HEK293 (cell line): ENCODE results near the gene NAGLU.
"Not testable (repeated sequence)": the region's sequence is repeated elsewhere in the genome, so short reads cannot be mapped to it uniquely, and the experiment has no call there.

Experiments
- CTCF ChIA-PET: fragments of 350-600 bp; formaldehyde crosslinking; extraction: SDS; loops from one replicate; lab custom pipeline; 2021; ENCODE audit warnings: antibody characterized with exemption; lab: Yijun Ruan, JAX
- POLR2A ChIA-PET: fragments of 300-600 bp; formaldehyde crosslinking; extraction: SDS; loops from one replicate; lab custom pipeline; 2020; ENCODE audit warnings: antibody characterized with exemption, inconsistent platforms; lab: Yijun Ruan, JAX
- H3K27ac ChIP-seq: fragments of 200-500 bp; sonication (Bioruptor generic); 2 replicates; pipeline ENCODE4 v1.5.1; 2014; ENCODE audit warnings: low read depth, low read length, control low read depth, inconsistent platforms; ENCODE audit errors: extremely low read depth
- H3K36me3 ChIP-seq, 2 experiments: fragments of 200-500 bp in 1 of 2; sonication (Bioruptor generic) in 1 of 2; 1 replicate in 1 of 2; 2 replicates in 1 of 2; pipeline ENCODE4 v1.5.1; 2014 to 2017; ENCODE audit warnings: inconsistent platforms in 2 of 2, low read length in 2 of 2; ENCODE audit not compliant: control insufficient read depth in 2 of 2, insufficient read depth in 1 of 2
- H3K4me1 ChIP-seq: fragments of 200-500 bp; sonication (Bioruptor generic); 2 replicates; pipeline ENCODE4 v1.5.1; 2014; ENCODE audit warnings: mild to moderate bottlenecking, low read length, inconsistent platforms; ENCODE audit not compliant: control insufficient read depth, insufficient read depth
- H3K4me3 ChIP-seq: 2 replicates; pipeline ENCODE4 v1.5.1; 2011; ENCODE audit warnings: low read depth, mild to moderate bottlenecking, control low read depth, low read length, moderate library complexity
- H3K9me3 ChIP-seq: fragments of 200-500 bp; sonication (Bioruptor generic); 2 replicates; pipeline ENCODE4 v1.5.1; 2014; ENCODE audit warnings: low read depth, low read length, inconsistent platforms; ENCODE audit not compliant: control insufficient read depth, insufficient read depth
- GLIS2 ChIP-seq: fragments of 450-650 bp; formaldehyde crosslinking; IDR thresholded peaks from 2 replicates; pipeline ENCODE4 v1.5.1; 2016; ENCODE audit warnings: missing biosample characterization, missing genetic modification characterization
- HOXC10 ChIP-seq: sonication (generic); formaldehyde crosslinking; IDR thresholded peaks from 2 replicates; pipeline ENCODE4 v1.8.1; 2023; ENCODE audit warnings: mild to moderate bottlenecking, missing genetic modification reagents
- KLF16 ChIP-seq: fragments of 450-650 bp; formaldehyde crosslinking; IDR thresholded peaks from 2 replicates; pipeline ENCODE4 v1.5.1; 2017; ENCODE audit warnings: missing biosample characterization, missing genetic modification characterization
- MEIS1 ChIP-seq: sonication (generic); formaldehyde crosslinking; IDR thresholded peaks from 2 replicates; pipeline ENCODE4 v1.8.1; 2022; ENCODE audit warnings: missing genetic modification reagents, mild to moderate bottlenecking, borderline replicate concordance
- SP3 ChIP-seq: fragments of 450-650 bp; formaldehyde crosslinking; IDR thresholded peaks from 2 replicates; pipeline ENCODE4 v1.5.1; 2016; ENCODE audit warnings: missing biosample characterization, missing genetic modification characterization
- SP7 ChIP-seq: fragments of 450-650 bp; formaldehyde crosslinking; IDR thresholded peaks from 2 replicates; pipeline ENCODE4 v1.5.1; 2016; ENCODE audit warnings: missing biosample characterization, missing genetic modification characterization
- ZBTB8A ChIP-seq: fragments of 450-650 bp; formaldehyde crosslinking; IDR thresholded peaks from 2 replicates; pipeline ENCODE4 v1.5.1; 2016; ENCODE audit warnings: missing biosample characterization, missing genetic modification characterization
- ZEB2 ChIP-seq: fragments of 450-650 bp; formaldehyde crosslinking; IDR thresholded peaks from 2 replicates; pipeline ENCODE4 v1.5.1; 2016; ENCODE audit warnings: missing biosample characterization, missing genetic modification characterization
- ZFHX2 ChIP-seq: fragments of 450-650 bp; formaldehyde crosslinking; conservative IDR thresholded peaks from 2 replicates; pipeline ENCODE4 v1.5.1; 2016; ENCODE audit warnings: missing biosample characterization, missing genetic modification characterization
- ZNF121 ChIP-seq: fragments of 450-650 bp; formaldehyde crosslinking; IDR thresholded peaks from 2 replicates; pipeline ENCODE4 v1.5.1; 2016; ENCODE audit warnings: missing biosample characterization, missing genetic modification characterization
- ZNF16 ChIP-seq: fragments of 450-650 bp; formaldehyde crosslinking; IDR thresholded peaks from 2 replicates; pipeline ENCODE4 v1.5.1; 2016; ENCODE audit warnings: low read depth, missing biosample characterization, missing genetic modification characterization
- ZNF202 ChIP-seq: fragments of 450-650 bp; formaldehyde crosslinking; IDR thresholded peaks from 2 replicates; pipeline ENCODE4 v1.5.1; 2016; ENCODE audit warnings: missing biosample characterization, missing genetic modification characterization, borderline replicate concordance
- ZNF302 ChIP-seq: fragments of 450-650 bp; formaldehyde crosslinking; IDR thresholded peaks from 2 replicates; pipeline ENCODE4 v1.5.1; 2016; ENCODE audit warnings: missing biosample characterization, missing genetic modification characterization, low read depth
- ZNF514 ChIP-seq: fragments of 450-650 bp; formaldehyde crosslinking; IDR thresholded peaks from 2 replicates; pipeline ENCODE4 v1.5.1; 2016; ENCODE audit warnings: missing biosample characterization, missing genetic modification characterization
- ZNF529 ChIP-seq: fragments of 450-650 bp; formaldehyde crosslinking; IDR thresholded peaks from 2 replicates; pipeline ENCODE4 v1.5.1; 2017; ENCODE audit warnings: missing genetic modification characterization, missing biosample characterization; ENCODE audit not compliant: insufficient replicate concordance
- ZNF549 ChIP-seq: fragments of 450-650 bp; IDR thresholded peaks from 2 replicates; pipeline ENCODE4 v1.5.1; 2018; ENCODE audit warnings: missing biosample characterization, missing genetic modification characterization, mild to moderate bottlenecking, inconsistent platforms, moderate library complexity
- ZNF626 ChIP-seq: fragments of 450-650 bp; sonication (Bioruptor Pico); formaldehyde crosslinking; IDR thresholded peaks from 2 replicates; pipeline ENCODE4 v1.5.1; 2018; ENCODE audit warnings: missing biosample characterization, missing genetic modification characterization, inconsistent platforms
- ZNF658 ChIP-seq: fragments of 450-650 bp; formaldehyde crosslinking; IDR thresholded peaks from 2 replicates; pipeline ENCODE4; 2016; ENCODE audit warnings: missing biosample characterization, missing genetic modification characterization
- TF ChIP-seq, protein P1 (sequence below): fragments of 450-650 bp; formaldehyde crosslinking; IDR thresholded peaks from 2 replicates; pipeline ENCODE4 v1.5.1; 2016; ENCODE audit warnings: missing biosample characterization, missing genetic modification characterization
- TF ChIP-seq, protein P2 (sequence below): fragments of 450-650 bp; formaldehyde crosslinking; IDR thresholded peaks from 2 replicates; pipeline ENCODE4 v1.5.1; 2016; ENCODE audit warnings: missing biosample characterization, missing genetic modification characterization
- TF ChIP-seq, protein P3 (sequence below): fragments of 450-650 bp; formaldehyde crosslinking; IDR thresholded peaks from 2 replicates; pipeline ENCODE4 v1.5.1; 2016; ENCODE audit warnings: missing biosample characterization, missing genetic modification characterization

NAGLU gene

DNA sequence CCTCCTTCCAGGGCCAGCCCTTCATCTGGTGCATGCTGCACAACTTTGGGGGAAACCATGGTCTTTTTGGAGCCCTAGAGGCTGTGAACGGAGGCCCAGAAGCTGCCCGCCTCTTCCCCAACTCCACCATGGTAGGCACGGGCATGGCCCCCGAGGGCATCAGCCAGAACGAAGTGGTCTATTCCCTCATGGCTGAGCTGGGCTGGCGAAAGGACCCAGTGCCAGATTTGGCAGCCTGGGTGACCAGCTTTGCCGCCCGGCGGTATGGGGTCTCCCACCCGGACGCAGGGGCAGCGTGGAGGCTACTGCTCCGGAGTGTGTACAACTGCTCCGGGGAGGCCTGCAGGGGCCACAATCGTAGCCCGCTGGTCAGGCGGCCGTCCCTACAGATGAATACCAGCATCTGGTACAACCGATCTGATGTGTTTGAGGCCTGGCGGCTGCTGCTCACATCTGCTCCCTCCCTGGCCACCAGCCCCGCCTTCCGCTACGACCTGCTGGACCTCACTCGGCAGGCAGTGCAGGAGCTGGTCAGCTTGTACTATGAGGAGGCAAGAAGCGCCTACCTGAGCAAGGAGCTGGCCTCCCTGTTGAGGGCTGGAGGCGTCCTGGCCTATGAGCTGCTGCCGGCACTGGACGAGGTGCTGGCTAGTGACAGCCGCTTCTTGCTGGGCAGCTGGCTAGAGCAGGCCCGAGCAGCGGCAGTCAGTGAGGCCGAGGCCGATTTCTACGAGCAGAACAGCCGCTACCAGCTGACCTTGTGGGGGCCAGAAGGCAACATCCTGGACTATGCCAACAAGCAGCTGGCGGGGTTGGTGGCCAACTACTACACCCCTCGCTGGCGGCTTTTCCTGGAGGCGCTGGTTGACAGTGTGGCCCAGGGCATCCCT lies 7.4 kb downstream of the NAGLU start:
- Histone ChIP-seq H3K27ac (no peak overlapping the region), H3K4me1 (no peaks in the 10 kb centered on the region), H3K36me3 (peaks cover 20 to 51% of the 10 kb centered on the region in 2 experiments; a peak in 2 of 3 replicates), H3K4me3 (no peak overlapping the region), H3K9me3 (no peaks in the 10 kb centered on the region)
- TF ChIP-seq GLIS2 (tag by site-specific recombination) (no peak), ZNF16 (tag by site-specific recombination) (no peak), ZNF658 (tag by site-specific recombination) (no peak), KLF16 (tag by site-specific recombination) (no peak), MEIS1 (no peak), ZNF529 (tag by site-specific recombination) (no peak)
- TF ChIP-seq, protein P1, sequence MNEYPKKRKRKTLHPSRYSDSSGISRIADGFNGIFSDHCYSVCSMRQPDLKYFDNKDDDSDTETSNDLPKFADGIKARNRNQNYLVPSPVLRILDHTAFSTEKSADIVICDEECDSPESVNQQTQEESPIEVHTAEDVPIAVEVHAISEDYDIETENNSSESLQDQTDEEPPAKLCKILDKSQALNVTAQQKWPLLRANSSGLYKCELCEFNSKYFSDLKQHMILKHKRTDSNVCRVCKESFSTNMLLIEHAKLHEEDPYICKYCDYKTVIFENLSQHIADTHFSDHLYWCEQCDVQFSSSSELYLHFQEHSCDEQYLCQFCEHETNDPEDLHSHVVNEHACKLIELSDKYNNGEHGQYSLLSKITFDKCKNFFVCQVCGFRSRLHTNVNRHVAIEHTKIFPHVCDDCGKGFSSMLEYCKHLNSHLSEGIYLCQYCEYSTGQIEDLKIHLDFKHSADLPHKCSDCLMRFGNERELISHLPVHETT (tag by site-specific recombination), result no peak
- TF ChIP-seq, protein P2, sequence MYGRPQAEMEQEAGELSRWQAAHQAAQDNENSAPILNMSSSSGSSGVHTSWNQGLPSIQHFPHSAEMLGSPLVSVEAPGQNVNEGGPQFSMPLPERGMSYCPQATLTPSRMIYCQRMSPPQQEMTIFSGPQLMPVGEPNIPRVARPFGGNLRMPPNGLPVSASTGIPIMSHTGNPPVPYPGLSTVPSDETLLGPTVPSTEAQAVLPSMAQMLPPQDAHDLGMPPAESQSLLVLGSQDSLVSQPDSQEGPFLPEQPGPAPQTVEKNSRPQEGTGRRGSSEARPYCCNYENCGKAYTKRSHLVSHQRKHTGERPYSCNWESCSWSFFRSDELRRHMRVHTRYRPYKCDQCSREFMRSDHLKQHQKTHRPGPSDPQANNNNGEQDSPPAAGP (tag by site-specific recombination), result no peak
- ChIA-PET CTCF (interaction anchor here (1.5 kb wide), 1 partner anchor 11 kb away, joined by 3 read pairs; no protein-coding TSS in a partner anchor), POLR2A (interaction anchor here (0.8 to 1.1 kb wide), 2 partner anchors 13 to 16 kb away, joined by 3 to 5 read pairs; no protein-coding TSS in a partner anchor)

DNA sequence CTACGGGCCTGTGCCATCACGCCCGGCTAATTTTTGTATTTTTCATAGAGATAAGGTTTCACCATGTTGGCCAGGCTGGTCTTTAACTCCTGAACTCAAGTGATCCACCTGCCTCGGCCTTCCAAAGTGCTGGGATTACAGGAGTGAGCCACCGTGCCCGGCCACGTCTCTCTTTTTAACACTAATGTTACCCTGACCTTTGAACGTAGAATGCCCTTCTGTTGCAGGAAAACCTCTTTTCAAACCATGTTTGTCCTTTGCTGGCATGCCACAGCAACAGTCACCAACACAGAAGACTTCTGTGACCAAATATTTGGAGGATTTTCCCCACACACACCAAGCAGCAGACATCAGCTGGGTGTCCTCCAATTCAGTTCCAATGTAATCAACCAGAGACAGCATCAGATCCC lies 8.8 kb downstream of the NAGLU start:
- ChIA-PET POLR2A (interaction anchor here (1.0 kb wide), 1 partner anchor 9 kb away, joined by 3 read pairs; the partner anchor contains the start of gene NAGLU), CTCF (interaction anchor here (4.3 kb wide), 1 partner anchor 9 kb away, joined by 19 read pairs; the partner anchor contains the start of gene NAGLU)
- H3K4me1 ChIP-seq, result peaks cover 4% of the 10 kb centered on the region; the same call in 1 of the 2 replicates
- no peak overlapping the region for H3K4me3 ChIP-seq
- H3K36me3 ChIP-seq, result peaks cover 11 to 37% of the 10 kb centered on the region in 2 experiments; a peak in 2 of 3 replicates
- no peaks in the 10 kb centered on the region for H3K9me3 ChIP-seq
- TF ChIP-seq ZFHX2, result no peak
- no peak for TF ChIP-seq ZNF202 (tag by site-specific recombination)
- no peak for TF ChIP-seq SP7
- no peak for TF ChIP-seq HOXC10 (CRISPR knock-in tag)
- TF ChIP-seq ZNF626 (tag by site-specific recombination), result no peak
- TF ChIP-seq ZBTB8A (tag by site-specific recombination), result no peak
- no peak for TF ChIP-seq SP3 (tag by site-specific recombination)
- no peak for TF ChIP-seq ZEB2
- TF ChIP-seq ZNF121 (tag by site-specific recombination), result no peak
- TF ChIP-seq ZNF514 (tag by site-specific recombination), result no peak
- TF ChIP-seq, protein P3, sequence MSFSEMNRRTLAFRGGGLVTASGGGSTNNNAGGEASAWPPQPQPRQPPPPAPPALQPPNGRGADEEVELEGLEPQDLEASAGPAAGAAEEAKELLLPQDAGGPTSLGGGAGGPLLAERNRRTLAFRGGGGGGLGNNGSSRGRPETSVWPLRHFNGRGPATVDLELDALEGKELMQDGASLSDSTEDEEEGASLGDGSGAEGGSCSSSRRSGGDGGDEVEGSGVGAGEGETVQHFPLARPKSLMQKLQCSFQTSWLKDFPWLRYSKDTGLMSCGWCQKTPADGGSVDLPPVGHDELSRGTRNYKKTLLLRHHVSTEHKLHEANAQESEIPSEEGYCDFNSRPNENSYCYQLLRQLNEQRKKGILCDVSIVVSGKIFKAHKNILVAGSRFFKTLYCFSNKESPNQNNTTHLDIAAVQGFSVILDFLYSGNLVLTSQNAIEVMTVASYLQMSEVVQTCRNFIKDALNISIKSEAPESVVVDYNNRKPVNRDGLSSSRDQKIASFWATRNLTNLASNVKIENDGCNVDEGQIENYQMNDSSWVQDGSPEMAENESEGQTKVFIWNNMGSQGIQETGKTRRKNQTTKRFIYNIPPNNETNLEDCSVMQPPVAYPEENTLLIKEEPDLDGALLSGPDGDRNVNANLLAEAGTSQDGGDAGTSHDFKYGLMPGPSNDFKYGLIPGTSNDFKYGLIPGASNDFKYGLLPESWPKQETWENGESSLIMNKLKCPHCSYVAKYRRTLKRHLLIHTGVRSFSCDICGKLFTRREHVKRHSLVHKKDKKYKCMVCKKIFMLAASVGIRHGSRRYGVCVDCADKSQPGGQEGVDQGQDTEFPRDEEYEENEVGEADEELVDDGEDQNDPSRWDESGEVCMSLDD (tag by site-specific recombination), result no peak
- no peak for TF ChIP-seq ZNF302
- no peak for TF ChIP-seq ZNF549 (tag by site-specific recombination)
- H3K27ac ChIP-seq, result no peak overlapping the region

DNA sequence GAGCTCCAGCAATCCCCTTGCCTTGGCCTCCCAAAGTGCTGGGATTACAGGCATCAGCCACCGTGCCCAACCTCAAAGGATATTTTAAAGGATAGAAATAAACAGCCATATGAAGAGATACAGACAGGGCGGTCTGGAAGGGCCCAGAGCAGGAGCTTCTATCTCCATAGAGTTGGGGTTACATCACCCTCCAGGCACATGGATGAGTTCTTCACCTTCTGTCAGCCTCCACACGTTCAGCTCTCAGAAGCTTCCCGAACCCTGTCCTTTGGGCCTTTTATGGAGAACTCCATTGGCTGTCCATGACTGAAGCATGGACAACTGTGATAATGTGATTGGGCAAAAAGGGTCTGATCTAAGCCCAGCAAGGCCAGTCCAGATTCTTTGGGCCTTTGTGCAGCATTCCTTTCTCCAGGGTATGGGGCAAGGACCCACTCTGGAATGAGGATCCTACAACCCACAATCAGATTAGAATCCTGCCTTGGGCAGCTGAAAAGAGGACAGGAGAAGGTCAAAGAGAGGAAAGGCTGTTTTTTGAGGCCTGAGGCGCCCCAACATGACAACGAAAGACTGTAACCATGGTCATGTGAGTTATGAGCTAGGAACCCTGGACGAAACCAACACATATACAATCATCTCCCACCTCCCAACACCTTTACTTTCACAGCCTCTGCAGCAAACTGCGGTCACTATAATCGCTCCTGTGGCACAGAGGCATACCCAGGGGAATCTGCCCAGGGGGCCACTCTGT lies 9.9 kb downstream of the NAGLU start:
- not testable (repeated sequence) for H3K4me3 ChIP-seq, H3K4me1 ChIP-seq, H3K27ac ChIP-seq, H3K9me3 ChIP-seq
- CTCF ChIA-PET, result interaction anchor here (4.3 kb wide), 1 partner anchor 10 kb away, joined by 19 read pairs; the partner anchor contains the start of gene NAGLU
- peaks cover 9 to 34% of the 10 kb centered on the region in 2 experiments; a peak in 2 of 3 replicates for H3K36me3 ChIP-seq
- POLR2A ChIA-PET, result interaction anchor here (1.4 to 1.6 kb wide), 2 partner anchors 9 to 19 kb away, joined by 3 read pairs; no protein-coding TSS in a partner anchor
